Measurements from ENCODE around the gene GLYATL1. TPM values are rescaled to one million over a fixed set of nuclear protein-coding genes. Genes with fewer than 3 reads are reported as not detected.
A peak's percentile ranks its signal among the peaks of the same experiment; 100 is the strongest.

The GLYATL1 gene, protein sequence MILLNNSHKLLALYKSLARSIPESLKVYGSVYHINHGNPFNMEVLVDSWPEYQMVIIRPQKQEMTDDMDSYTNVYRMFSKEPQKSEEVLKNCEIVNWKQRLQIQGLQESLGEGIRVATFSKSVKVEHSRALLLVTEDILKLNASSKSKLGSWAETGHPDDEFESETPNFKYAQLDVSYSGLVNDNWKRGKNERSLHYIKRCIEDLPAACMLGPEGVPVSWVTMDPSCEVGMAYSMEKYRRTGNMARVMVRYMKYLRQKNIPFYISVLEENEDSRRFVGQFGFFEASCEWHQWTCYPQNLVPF
- not detected for total RNA-seq
- long read RNA-seq, result 0 reads

DNA sequence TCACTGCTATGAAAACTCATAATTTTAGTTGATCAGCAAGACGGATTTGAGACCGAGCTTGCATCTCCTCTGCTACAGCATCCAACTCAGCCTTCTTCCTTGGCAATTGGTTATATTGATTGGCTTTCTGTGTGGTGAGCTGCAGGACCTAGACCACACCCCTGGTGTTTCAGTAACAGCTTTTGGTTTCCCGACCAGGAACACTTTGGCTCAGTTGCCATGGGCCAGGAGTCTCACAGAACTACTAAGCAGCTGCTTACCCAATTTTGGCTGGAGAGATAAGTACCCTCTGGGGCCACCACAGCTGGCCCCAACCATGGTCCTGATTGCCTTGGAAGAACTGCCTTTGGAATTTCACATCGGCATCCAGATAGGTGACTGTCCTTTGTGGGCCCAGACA, at the start of gene GLYATL1:
TSS of gene GLYATL1 (plus strand) at position 212 of the 400 bp plus-strand sequence. CDS start 7,600 bp downstream, outside the sequence.
- intact Hi-C loops (cut with DNase I), result no loop called here
- DNase-seq, result no peak
- no peak for ATAC-seq (ENCODE audit: poor library complexity)

- intact Hi-C loops (cut with DNase I), result no loop called here
- DNase-seq, result no peak
- ATAC-seq (ENCODE audit: poor library complexity), result no peak
These were observed 45.4 kb upstream of the GLYATL1 start for GRCh38 chr11:58893899-58894298.

DNA sequence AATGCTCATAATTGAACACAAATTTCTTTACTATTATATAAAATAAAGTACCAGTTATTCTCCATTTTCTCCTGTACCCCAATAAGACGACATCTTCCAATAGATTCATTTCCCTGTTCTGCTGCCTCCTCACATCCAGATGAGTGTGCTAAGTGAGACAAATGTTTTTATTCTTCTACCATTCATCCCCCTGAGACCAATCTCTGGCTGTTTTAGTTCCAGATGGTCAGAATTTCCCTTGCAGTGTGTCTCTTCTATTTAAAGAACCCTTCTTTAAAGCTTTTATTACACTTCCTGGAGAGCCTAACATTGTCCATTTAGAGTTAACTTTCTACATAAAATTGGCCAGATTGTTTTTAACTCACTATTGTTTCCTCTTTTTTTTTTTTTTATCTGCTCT, 41.2 kb upstream of the GLYATL1 start:
- ATAC-seq (ENCODE audit: poor library complexity) (no peak), DNase-seq (no peak)
- intact Hi-C loops (cut with DNase I), result no loop called here

GRCh38 chr11:58900479-58901420, 38.5 kb upstream of the GLYATL1 start:
- ATAC-seq (ENCODE audit: poor library complexity), result peak; percentile 74
- DNase-seq, result peak; percentile 74
- intact Hi-C loops (cut with DNase I), result no loop called here

- ATAC-seq (ENCODE audit: poor library complexity) (no peak), DNase-seq (no peak)
- intact Hi-C loops (cut with DNase I), result no loop called here
These were observed 36.4 kb upstream of the GLYATL1 start for GRCh38 chr11:58902881-58903280.

- intact Hi-C loops (cut with DNase I), result no loop called here
- ATAC-seq (ENCODE audit: poor library complexity) (peak; percentile 66), DNase-seq (peak; percentile 48)
These were observed 34.1 kb upstream of the GLYATL1 start for GRCh38 chr11:58905011-58905720.

GRCh38 chr11:58905721-58906547, 33.4 kb upstream of the GLYATL1 start:
- peak; percentile 89 for ATAC-seq (ENCODE audit: poor library complexity)
- DNase-seq, result peak; percentile 58
- intact Hi-C loops (cut with DNase I), result no loop called here

GRCh38 chr11:58907780-58908179, 31.5 kb upstream of the GLYATL1 start:
- DNase-seq (no peak), ATAC-seq (ENCODE audit: poor library complexity) (no peak)
- intact Hi-C loops (cut with DNase I), result no loop called here

DNA sequence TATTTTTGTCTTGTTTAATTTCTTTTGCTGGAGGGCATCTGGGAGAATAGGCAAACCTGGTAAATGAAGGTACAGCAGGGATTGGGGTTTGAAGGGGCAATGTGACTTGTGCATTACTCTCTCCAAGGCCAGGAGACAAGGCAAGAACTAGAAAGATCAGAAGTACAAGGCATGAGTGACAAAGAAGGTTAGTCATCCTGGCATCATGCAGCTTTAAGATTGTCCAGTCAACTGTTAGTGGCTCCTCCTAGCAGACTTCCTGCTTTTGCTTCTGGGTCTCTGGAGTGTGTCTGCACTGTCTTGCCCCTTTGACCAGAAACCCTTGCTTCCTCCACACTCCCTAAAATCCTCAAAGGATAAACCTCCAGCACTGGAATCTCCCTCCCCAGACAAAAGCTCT, 27.2 kb upstream of the GLYATL1 start:
- ATAC-seq (ENCODE audit: poor library complexity), result no peak

GRCh38 chr11:58913685-58914084, 25.6 kb upstream of the GLYATL1 start:
- ATAC-seq (ENCODE audit: poor library complexity) (no peak), DNase-seq (no peak)
- intact Hi-C loops (cut with DNase I), result no loop called here

More for the DNA sequence above, 27.2 kb upstream of the GLYATL1 start:
- DNase-seq, result no peak
- intact Hi-C loops (cut with DNase I), result no loop called here

DNA sequence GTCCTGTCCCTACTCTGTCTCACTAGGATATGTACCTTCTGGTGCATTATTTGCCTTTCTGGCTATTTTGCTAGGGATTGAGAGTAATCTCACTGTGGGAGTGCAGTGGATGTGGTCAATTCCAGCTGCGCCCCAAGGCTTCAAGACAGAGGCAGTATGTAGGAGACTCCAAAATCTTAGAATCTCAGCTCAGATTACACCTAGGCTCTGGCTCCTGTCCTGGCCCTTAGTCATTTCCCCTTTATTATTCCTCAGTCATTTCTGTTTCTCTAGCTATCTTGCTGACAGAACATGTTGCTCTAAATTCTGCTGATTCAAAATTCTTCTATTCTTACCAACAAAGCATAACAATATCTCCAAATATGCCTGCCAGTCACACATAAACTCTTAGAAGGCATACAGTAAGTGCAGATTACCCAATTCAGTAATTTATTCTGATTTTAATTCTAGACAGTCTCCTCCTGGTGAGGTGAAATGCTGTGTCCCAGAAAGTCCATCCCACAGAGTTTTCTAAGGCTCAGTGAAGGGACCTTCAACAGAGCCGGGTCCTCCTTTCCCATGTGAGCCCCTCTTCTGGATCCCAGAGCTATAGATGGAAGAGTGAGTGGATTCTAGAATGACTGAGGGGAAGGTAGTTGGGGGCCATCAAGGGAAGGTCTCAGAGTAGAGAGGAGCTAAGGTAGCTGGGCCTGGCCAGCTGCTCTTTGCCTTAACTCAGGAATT, 24.3 kb upstream of the GLYATL1 start:
- no peak for DNase-seq
- ATAC-seq (ENCODE audit: poor library complexity), result no peak
- intact Hi-C loops (cut with DNase I), result no loop called here

- intact Hi-C loops (cut with DNase I), result no loop called here
- DNase-seq (no peak), ATAC-seq (ENCODE audit: poor library complexity) (no peak)
These were observed 22.7 kb upstream of the GLYATL1 start for GRCh38 chr11:58916637-58917036.

DNA sequence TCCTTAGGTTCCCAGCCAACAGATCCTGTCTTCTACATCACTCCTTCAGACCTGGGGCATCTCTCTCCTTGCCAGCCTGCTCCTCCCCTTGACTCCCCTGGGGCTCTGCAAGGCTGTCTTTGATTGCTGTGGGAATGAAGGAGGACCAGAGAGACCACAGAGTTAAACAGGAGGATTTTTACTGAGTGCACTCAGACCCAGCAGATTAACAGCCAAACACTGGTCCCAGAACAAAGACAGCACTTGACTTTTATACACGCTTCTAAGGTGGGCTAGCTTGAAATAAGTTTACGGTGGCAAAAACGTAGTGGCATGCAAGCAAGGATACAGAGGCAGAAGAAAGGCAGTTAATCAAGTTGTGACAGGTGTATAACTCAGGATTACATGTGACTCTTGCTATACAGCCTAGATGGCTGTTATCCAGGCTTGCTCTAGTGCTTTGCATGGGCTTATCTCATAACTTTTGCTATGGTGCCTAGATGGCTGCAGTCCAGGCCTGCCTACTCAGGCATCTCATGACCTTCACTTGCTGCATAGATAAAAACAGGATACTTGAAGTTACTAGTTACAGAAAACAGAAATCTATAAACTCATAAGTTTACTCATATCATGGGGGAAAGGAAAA, 22.0 kb upstream of the GLYATL1 start:
- ATAC-seq (ENCODE audit: poor library complexity) (no peak), DNase-seq (no peak)
- intact Hi-C loops (cut with DNase I), result no loop called here

DNA sequence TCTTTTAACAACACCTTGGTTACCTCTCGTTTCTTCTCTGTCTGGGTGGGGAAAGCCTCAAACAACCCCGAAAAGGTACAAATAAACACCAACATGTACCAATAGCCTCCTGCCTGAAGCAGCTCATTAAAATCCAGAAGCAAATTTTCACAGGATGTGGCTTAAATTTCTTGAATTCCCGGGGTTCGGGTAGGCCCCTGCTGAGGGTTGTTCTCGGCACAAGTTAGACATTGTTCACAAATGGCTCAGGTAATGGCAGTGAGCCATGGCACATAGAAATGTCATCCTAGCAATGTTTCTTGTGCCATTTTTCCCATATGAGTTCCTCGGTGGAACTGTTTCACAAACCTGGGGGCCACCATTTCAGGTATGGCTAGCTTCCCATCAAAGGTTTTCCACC, 19.7 kb upstream of the GLYATL1 start:
- intact Hi-C loops (cut with DNase I), result no loop called here
- no peak for ATAC-seq (ENCODE audit: poor library complexity)

GRCh38 chr11:58919980-58920379, 19.3 kb upstream of the GLYATL1 start:
- intact Hi-C loops (cut with DNase I), result no loop called here
- no peak for DNase-seq
- ATAC-seq (ENCODE audit: poor library complexity), result no peak

More for the DNA sequence above, 19.7 kb upstream of the GLYATL1 start:
- DNase-seq, result no peak

DNA sequence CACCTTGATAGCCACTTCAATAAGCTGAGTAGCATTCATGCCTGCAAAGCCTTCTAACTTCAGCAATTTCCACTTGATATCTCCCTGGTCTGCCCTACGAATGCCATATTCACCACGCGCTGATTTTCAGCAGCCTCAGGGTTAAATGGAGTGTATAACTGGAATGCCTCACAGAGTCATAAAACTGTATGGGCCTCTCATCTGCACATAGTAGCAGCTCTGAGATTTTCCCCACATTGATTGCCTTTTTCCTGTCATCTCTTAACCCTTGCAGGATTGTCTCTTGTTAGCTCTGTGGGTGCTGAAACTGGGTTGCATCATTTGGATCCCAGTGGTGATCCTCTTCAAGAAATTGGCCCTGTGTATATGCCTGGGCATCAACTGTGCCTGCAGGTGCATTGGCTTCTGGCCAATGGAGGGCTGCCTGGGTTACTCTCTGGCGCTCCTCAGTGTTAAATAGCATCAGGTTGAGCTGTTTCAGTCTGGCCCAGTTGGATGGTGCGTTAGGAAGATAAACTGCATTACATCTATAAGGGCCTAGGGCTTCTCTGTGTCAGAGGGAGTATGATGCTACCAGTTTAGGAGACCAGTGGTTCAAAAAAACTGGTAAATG, 17.4 kb upstream of the GLYATL1 start:
- DNase-seq (no peak), ATAC-seq (ENCODE audit: poor library complexity) (no peak)
- intact Hi-C loops (cut with DNase I), result no loop called here

DNA sequence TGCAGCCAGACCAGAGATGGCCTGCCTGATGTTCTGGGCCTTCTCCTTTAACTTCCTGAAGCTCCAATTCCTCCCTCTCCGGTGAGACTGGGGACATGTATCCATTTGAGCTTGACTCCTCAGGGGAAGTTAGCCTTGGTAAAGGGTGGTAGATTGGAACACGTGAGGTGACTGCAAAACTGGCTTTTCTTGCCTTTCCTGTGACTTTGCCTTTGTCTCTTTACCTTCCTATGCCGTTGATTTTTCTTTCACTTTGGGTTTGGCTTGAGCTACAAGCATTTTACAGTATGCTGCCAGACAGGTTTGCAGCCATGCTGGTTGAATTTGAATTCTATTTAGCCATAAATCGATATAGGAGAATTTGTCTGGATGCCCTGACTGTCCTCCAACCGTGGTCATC, 16.8 kb upstream of the GLYATL1 start:
- DNase-seq, result no peak
- intact Hi-C loops (cut with DNase I), result no loop called here
- no peak for ATAC-seq (ENCODE audit: poor library complexity)

All from Right ventricle myocardium superior (tissue), 1 donor.